Heart left ventricle (tissue), 13 donors: ENCODE results near the gene SCAF1.

Experiments
- CTCF ChIP-seq, 12 donors: fragments of 200-600 bp; sonication (generic) in 4 of 12; IDR thresholded peaks; one replicate each; pipeline versions ENCODE4 v1.5.0 to v1.8.0; 2018 to 2022; ENCODE audit warnings: antibody characterized with exemption in 12 of 12, mild to moderate bottlenecking in 5 of 12
- POLR2A ChIP-seq, 2 donors: fragments of 450-650 bp; IDR thresholded peaks; one replicate each; pipeline ENCODE4 v1.6.1; 2017; ENCODE audit warnings: antibody characterized with exemption in 2 of 2, mild to moderate bottlenecking in 2 of 2, moderate library complexity in 2 of 2
- donor health status: ischemic (EF 13 %, LVEDD 7.1; RV severe dilation, severe dysfunction).
- donor health status: DM: no; HTN: yes; CAD: no.
- donor health status: DM: no; HTN: no; CAD: no.
- donor health status: ischemic (EF 25% LVEDD 6.9; RV normal size, moderate dysfunction).
- donor health status: ischemic (EF 25% LVEDD 5.7; RV mildly dilated, moderate dysfunction).
- donor health status: ischemic (EF 35%, LVEDD 5.7; RV mildly dilated, moderate dysfunction).
- donor health status: nonischemic (EF 11% LVEDD 7.7; RV severe dilation, severe dysfunction).
- donor health status: DM: yes; HTN: yes; CAD: no.
- donor health status: PGD.
- donor health status: ischemic (EF 29% LVEDD 5.4; RV normal size, mild dysfunction).
- donor health status: nonischemic (EF 23%, LVEDD 6.1; RV moderate dilation, normal function).

- peak; percentile 79 to 93 for TF ChIP-seq POLR2A (IDR thresholded peaks at IDR 0.05)
- no peak for TF ChIP-seq CTCF (IDR thresholded peaks at IDR 0.05)
Measured at GRCh38 chr19:49641688-49642491, at the start of gene SCAF1.
